HAP-1 (cell line): ENCODE measurements around the gene POLR3K.

Experiments used
- DNase-seq, 2 experiments: peaks; one replicate each; pipeline ENCODE4 v3.0.0-alpha.2; 2016 to 2020; ENCODE audit warnings: low spot score in 2 of 2
- H3K27me3 ChIP-seq: fragments of 250-450 bp; sonication (Bioruptor Pico); 2 replicates; pipeline ENCODE4 v1.5.1; 2020; ENCODE audit warnings: low read depth, mild to moderate bottlenecking, moderate library complexity
- H3K36me3 ChIP-seq: fragments of 250-450 bp; sonication (Bioruptor Pico); replicated peaks from 2 replicates; pipeline ENCODE4 v1.5.1; 2020; ENCODE audit warnings: mild to moderate bottlenecking
- H3K4me1 ChIP-seq: fragments of 250-450 bp; sonication (Bioruptor Pico); 2 replicates; pipeline ENCODE4 v1.5.1; 2020; ENCODE audit warnings: mild to moderate bottlenecking
- H3K4me3 ChIP-seq: fragments of 250-450 bp; sonication (Bioruptor Pico); 2 replicates; pipeline ENCODE4 v1.5.1; 2020; ENCODE audit warnings: mild to moderate bottlenecking, moderate library complexity
- H3K9me3 ChIP-seq: fragments of 250-450 bp; sonication (Bioruptor Pico); 2 replicates; pipeline ENCODE4 v1.5.1; 2020; ENCODE audit warnings: mild to moderate bottlenecking, moderate library complexity
- in situ Hi-C: fragments of 300-500 bp; cut with MboI; formaldehyde crosslinking; loops from 3 replicates; pipeline ENCODE4 v1.14.3; 2020; ENCODE audit warnings: low sequenced_read_pairs, inconsistent platforms, mixed read lengths

Gene POLR3K

DNA sequence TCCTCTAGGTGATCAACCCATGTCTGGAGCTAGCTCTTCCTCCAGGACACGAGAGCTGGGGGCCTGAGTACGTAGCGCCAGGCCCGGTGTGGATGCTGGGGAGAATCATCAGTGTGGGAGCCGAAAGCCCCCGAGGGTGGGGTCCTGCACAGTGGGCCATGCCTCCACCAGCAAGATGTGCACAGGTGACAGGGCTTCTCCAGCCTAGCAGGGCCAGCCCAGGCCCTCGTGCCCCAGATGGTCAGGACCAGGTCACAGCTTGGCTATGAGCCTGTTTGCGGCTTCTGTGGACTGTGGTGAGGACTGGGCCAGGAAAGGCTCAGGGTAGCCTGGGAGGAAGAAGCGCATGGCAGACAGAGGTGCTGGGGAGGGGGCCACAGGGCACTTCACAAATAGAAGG lies 32.5 kb upstream of the POLR3K start:
- Histone ChIP-seq H3K36me3 (peaks cover 55% of the 10 kb centered on the region), H3K4me3 (no peak overlapping the region)
- in situ Hi-C loops: no loop called here

GRCh38 chr16:85407-85782 lies 32.0 kb upstream of the POLR3K start:
- in situ Hi-C loops: no loop called here
- Histone ChIP-seq H3K9me3 (no peaks in the 10 kb centered on the region), H3K27me3 (no peaks in the 10 kb centered on the region), H3K36me3 (peaks cover 52% of the 10 kb centered on the region), H3K4me1 (no peaks in the 10 kb centered on the region), H3K4me3 (no peak overlapping the region)
- DNase-seq: no peak

More for the DNA sequence above, 32.5 kb upstream of the POLR3K start:
- Histone ChIP-seq H3K27me3 (no peaks in the 10 kb centered on the region), H3K4me1 (no peaks in the 10 kb centered on the region), H3K9me3 (no peaks in the 10 kb centered on the region)
- DNase-seq: no peak

GRCh38 chr16:84718-85406 lies 31.5 kb upstream of the POLR3K start:
- H3K4me3 ChIP-seq: no peak overlapping the region
- DNase-seq: no peak
- peaks cover 53% of the 10 kb centered on the region for H3K36me3 ChIP-seq
- in situ Hi-C loops: no loop called here
- H3K9me3 ChIP-seq: no peaks in the 10 kb centered on the region
- H3K4me1 ChIP-seq: no peaks in the 10 kb centered on the region
- no peaks in the 10 kb centered on the region for H3K27me3 ChIP-seq

GRCh38 chr16:83781-84615 lies 30.6 kb upstream of the POLR3K start:
- Histone ChIP-seq H3K4me3 (no peak overlapping the region), H3K4me1 (no peaks in the 10 kb centered on the region), H3K9me3 (no peaks in the 10 kb centered on the region), H3K36me3 (peaks cover 51% of the 10 kb centered on the region), H3K27me3 (no peaks in the 10 kb centered on the region)
- DNase-seq: no peak
- in situ Hi-C loops: no loop called here

DNA sequence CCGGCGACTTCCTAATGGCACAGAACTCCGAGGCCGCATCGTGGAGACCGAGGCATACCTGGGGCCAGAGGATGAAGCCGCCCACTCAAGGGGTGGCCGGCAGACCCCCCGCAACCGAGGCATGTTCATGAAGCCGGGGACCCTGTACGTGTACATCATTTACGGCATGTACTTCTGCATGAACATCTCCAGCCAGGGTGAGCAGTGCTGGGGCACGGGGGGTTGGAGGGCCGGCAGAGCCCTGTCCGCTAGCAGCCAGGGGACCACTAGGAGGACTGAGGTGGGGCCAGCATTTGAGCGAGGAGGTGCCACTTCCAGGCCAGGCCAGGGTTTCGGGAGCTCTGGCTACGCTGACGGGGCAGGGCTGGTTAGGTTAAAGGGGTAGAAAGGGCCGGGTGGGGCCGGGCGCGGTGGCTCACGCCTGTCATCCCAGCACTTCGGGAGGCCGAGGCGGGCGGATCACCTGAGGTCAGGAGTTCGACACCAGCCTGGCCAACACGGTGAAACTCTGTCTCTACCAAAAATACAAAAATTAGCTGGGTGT lies 29.7 kb upstream of the POLR3K start:
- no peaks in the 10 kb centered on the region for H3K4me1 ChIP-seq
- H3K27me3 ChIP-seq: no peaks in the 10 kb centered on the region
- in situ Hi-C loops: no loop called here
- no peaks in the 10 kb centered on the region for H3K9me3 ChIP-seq
- no peak for DNase-seq
- peaks cover 45% of the 10 kb centered on the region for H3K36me3 ChIP-seq
- H3K4me3 ChIP-seq: no peak overlapping the region

DNA sequence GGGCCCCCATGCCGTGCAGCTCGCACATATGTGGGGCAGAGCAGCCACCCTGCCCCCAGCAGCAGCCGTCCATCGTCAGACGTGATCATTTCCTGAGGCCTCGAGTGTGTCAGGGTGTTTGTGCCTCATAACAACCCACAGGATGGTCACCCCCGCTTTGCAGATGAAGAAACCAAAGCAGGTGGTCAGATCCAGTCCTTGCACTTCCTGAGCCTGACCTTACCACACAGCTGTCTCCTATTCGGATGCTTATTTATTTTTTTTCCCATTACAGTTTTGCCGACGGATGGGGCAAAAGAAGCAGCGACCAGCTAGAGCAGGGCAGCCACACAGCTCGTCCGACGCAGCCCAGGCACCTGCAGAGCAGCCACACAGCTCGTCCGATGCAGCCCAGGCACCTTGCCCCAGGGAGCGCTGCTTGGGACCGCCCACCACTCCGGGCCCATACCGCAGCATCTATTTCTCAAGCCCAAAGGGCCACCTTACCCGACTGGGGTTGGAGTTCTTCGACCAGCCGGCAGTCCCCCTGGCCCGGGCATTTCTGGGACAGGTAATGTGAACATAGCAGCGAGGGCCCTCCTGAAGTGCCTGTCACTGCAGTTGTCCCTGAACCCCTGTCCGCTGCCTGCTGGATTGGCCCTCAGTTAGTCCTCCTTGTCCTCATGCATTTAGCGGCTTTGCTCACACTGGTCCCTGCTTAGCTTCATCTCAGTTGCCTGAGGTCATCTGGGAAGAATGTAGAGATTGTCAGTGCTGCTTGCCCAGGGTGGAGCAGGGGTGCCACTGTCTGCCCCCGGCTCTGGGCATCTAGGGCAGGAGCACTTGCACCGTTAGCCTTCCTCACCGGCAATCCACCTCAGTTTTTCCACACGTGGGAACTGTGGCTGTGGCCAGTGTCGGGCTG lies 26.0 kb upstream of the POLR3K start:
- peaks cover 15% of the 10 kb centered on the region for H3K4me1 ChIP-seq

GRCh38 chr16:78444-79150 lies 25.2 kb upstream of the POLR3K start:
- no peak for DNase-seq
- Histone ChIP-seq H3K9me3 (no peaks in the 10 kb centered on the region), H3K4me1 (peaks cover 15% of the 10 kb centered on the region), H3K27me3 (no peaks in the 10 kb centered on the region), H3K36me3 (peaks cover 13% of the 10 kb centered on the region), H3K4me3 (peak overlapping the region; percentile 42)
- in situ Hi-C loops: no loop called here

More for the DNA sequence above, 26.0 kb upstream of the POLR3K start:
- Histone ChIP-seq H3K9me3 (no peaks in the 10 kb centered on the region), H3K4me3 (peak overlapping the region; percentile 42), H3K36me3 (peaks cover 14% of the 10 kb centered on the region), H3K27me3 (no peaks in the 10 kb centered on the region)
- in situ Hi-C loops: no loop called here
- no peak for DNase-seq

DNA sequence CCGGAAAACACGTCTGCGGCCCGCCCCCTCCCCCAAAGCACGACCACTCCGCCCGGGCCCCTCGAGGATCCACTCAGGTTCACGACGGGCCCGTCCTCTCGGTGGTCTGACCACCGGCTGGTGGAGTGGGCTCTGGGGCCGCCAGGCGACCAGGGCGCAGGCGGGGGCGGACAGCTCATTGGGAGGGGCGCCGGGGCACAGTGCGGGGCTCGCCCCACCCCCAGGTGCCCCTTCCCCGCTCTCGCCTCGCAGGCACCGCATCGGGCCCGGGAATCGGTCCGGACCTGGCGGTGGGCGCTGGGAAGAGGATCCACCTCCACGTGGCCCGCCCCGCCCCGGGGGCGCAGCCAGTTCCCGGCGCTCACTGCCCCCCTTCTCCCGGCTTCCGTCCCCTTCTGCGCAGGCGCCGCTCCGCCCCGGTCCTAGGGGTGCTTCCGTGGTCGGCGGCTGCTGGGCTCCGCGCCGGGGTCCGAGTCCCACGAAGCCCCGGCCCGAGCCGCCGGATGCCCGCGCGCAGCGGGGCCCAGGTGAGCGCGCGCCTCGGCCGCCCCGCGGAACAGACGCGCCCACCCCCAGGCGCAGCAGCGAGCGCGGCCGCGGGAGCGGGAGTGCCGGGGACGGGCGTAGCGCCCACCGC lies 24.5 kb upstream of the POLR3K start, which contains the start of gene MPG:
MPG (plus strand) TSS at position 419 of the 637 bp plus-strand sequence; CDS start at position 504, 85 bp downstream.
- Histone ChIP-seq H3K27me3 (no peaks in the 10 kb centered on the region), H3K4me3 (peak within 1 kb of the TSS; percentile 42), H3K36me3 (peaks cover 12% of the 10 kb centered on the region), H3K4me1 (peaks cover 15% of the 10 kb centered on the region), H3K9me3 (no peaks in the 10 kb centered on the region)
- in situ Hi-C loops: no loop called here
- peak; percentile 72 to 91 for DNase-seq

- no peaks in the 10 kb centered on the region for H3K27me3 ChIP-seq
- in situ Hi-C loops: no loop called here
- no peaks in the 10 kb centered on the region for H3K9me3 ChIP-seq
- H3K4me3 ChIP-seq: peak overlapping the region; percentile 42
- H3K4me1 ChIP-seq: peaks cover 19% of the 10 kb centered on the region
- peaks cover 11% of the 10 kb centered on the region for H3K36me3 ChIP-seq
- DNase-seq: peak in 1 of 2 experiments; percentile 62
Measured at GRCh38 chr16:77273-77806, 23.9 kb upstream of the POLR3K start.

DNA sequence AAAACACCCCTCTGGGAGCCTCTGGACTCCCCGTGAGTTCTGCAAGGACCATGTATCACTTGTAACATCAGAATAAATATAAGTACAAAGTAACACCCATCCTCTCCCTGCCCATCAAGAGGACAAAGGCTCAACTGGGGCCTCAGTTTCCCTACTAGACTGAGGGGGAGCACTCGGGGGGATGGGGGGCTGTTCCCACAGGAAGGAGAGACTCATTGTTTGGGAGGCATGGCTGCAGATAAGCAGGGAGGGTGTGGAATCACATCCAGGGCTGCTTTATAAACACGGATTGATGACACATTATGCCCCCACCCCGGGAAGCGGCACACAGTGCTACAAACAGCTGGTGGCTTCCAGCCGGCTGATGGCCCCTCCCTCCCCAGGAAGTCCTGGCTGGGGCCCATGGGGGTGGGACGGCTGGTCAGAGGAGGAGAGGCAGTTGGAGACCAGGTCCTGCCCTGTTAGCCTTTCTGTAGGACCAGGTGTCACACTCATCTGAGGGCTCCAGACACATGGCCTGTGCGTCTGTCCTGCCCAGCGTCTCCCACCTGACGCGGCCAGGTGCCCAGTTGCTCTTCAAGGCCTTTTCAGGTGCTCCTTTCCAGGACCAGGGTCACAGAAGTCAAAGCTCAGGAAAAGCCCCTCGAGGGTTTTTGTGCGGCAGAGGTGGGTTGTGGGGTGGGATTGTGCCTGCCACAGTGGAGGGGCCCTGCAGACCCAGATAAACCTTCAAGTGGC lies 23.3 kb upstream of the POLR3K start:
- in situ Hi-C loops: no loop called here
- Histone ChIP-seq H3K4me3 (peak overlapping the region; percentile 42), H3K27me3 (no peaks in the 10 kb centered on the region), H3K9me3 (no peaks in the 10 kb centered on the region), H3K4me1 (peaks cover 19% of the 10 kb centered on the region), H3K36me3 (peaks cover 11% of the 10 kb centered on the region)
- DNase-seq: peak in 1 of 2 experiments; percentile 39

DNA sequence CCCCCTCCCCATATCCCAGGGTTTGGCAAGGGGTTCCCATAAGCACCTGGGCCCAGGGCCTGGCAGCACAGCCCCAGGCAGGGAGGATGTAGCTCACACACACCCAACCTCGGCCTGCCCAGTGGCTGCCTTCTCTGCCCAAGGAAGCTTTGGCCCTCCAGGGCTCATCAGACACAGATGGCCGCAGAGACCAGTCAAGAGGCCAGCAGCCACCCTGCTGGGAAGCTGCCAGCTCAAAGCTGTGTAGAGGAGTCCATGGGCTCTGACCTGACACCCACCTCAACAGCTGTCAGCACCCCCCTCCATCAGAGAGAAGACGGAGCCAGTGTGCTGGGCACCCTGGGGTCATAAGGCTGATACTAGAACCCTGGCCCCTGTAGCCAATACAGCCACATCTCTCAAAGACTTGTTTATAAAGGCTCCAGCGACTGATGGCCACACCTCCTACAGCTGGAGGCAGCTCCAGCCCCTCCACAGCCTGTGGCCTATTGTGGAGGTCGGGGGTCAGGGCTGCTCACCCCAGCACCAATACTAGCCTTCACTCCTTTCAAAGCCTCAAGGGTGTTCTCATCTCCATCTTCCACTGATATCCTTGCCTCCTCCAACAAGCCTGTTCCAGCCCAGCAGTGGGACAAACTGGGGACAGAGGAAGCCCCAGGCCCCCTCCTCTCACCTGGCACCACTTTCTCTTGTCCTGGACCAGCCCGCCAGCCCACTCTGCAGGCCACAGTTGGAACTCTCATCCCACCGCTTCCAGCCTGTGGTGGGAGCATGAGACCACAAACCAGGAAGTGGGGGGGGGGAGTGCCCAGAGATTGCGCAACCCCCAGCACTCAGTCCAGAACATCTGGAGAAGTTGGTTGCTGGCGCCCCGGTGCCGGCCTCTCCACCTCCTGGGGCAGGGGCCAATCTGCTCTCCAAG lies 22.4 kb upstream of the POLR3K start:
- Histone ChIP-seq H3K4me3 (no peak overlapping the region), H3K4me1 (peaks cover 22% of the 10 kb centered on the region)
- peak in 1 of 2 experiments; percentile 54 for DNase-seq

More for the DNA sequence above, 22.4 kb upstream of the POLR3K start:
- in situ Hi-C loops: no loop called here
- H3K27me3 ChIP-seq: no peaks in the 10 kb centered on the region
- H3K9me3 ChIP-seq: no peaks in the 10 kb centered on the region
- peaks cover 11% of the 10 kb centered on the region for H3K36me3 ChIP-seq
